Neural cell (in vitro differentiated cells): ENCODE data around the gene MMP7. TPM values are rescaled to one million over a fixed set of nuclear protein-coding genes. Genes with fewer than 3 reads are reported as not detected.

Source experiments
- H2AFZ ChIP-seq: fragments of 200-600, 300-800 bp; sonication (generic), shearing (Covaris generic); 2 replicates; pipeline ENCODE4 v1.6.0; 2014; ENCODE audit warnings: low read depth, mild to moderate bottlenecking, antibody characterized with exemption, low read length, moderate library complexity
- H3F3A ChIP-seq: fragments of 200-600 bp; shearing (Covaris generic); 2 replicates; pipeline ENCODE4 v1.6.1; 2016; ENCODE audit warnings: mild to moderate bottlenecking, moderate library complexity, mixed read lengths, antibody characterized with exemption, low read length; ENCODE audit not compliant: insufficient read depth, poor library complexity, severe bottlenecking
- H3K27ac ChIP-seq: fragments of 200-600, 300-800 bp; sonication (generic), shearing (Covaris generic); 2 replicates; pipeline ENCODE4 v1.5.1; 2014; ENCODE audit warnings: mild to moderate bottlenecking, low read length, moderate library complexity
- H3K27me3 ChIP-seq: fragments of 300-800, 200-600 bp; sonication (generic), shearing (Covaris generic); 2 replicates; pipeline ENCODE4 v1.6.0; 2014; ENCODE audit warnings: mild to moderate bottlenecking, low read depth, low read length, moderate library complexity; ENCODE audit not compliant: insufficient read depth
- H3K36me3 ChIP-seq: fragments of 300-800, 200-600 bp; sonication (generic), shearing (Covaris generic); 2 replicates; pipeline ENCODE4 v1.5.1; 2014; ENCODE audit warnings: mild to moderate bottlenecking, antibody characterized with exemption, low read length, moderate library complexity; ENCODE audit not compliant: insufficient read depth
- H3K4me2 ChIP-seq: fragments of 300-800, 200-600 bp; sonication (generic), shearing (Covaris generic); 2 replicates; pipeline ENCODE4 v1.6.0; 2014; ENCODE audit warnings: mild to moderate bottlenecking, low read length
- H3K4me3 ChIP-seq: fragments of 300-800, 200-600 bp; sonication (generic), shearing (Covaris generic); 2 replicates; pipeline ENCODE4 v1.5.1; 2014; ENCODE audit warnings: mild to moderate bottlenecking, low read length, moderate library complexity
- H3K79me2 ChIP-seq: fragments of 200-600 bp; shearing (Covaris generic); replicated peaks from 2 replicates; pipeline ENCODE4 v1.6.0; 2014; ENCODE audit warnings: mild to moderate bottlenecking, low read length, moderate library complexity; ENCODE audit not compliant: insufficient read depth
- H3K9ac ChIP-seq: fragments of 300-800, 200-600 bp; sonication (generic), shearing (Covaris generic); 2 replicates; pipeline ENCODE4 v1.6.1; 2016; ENCODE audit warnings: mild to moderate bottlenecking, low read length, mixed read lengths
- H3K9me2 ChIP-seq: fragments of 200-600 bp; shearing (Covaris generic); 2 replicates; pipeline ENCODE4 v1.6.1; 2016; ENCODE audit warnings: mild to moderate bottlenecking, low read length, mixed read lengths; ENCODE audit not compliant: insufficient read depth
- H3K9me3 ChIP-seq: fragments of 200-600, 300-800 bp; sonication (generic), shearing (Covaris generic); 2 replicates; pipeline ENCODE4 v1.6.1; 2016; ENCODE audit warnings: mild to moderate bottlenecking, mixed run types, low read length, moderate library complexity, mixed read lengths
- H4K20me1 ChIP-seq: fragments of 200-600 bp; shearing (Covaris generic); 2 replicates; pipeline ENCODE4 v1.6.1; 2016; ENCODE audit warnings: mild to moderate bottlenecking, mixed run types; ENCODE audit not compliant: insufficient read depth
- CTCF ChIP-seq: fragments of 450-650 bp; IDR thresholded peaks from 2 replicates; pipeline ENCODE4 v1.5.1; 2014; ENCODE audit warnings: antibody characterized with exemption, mild to moderate bottlenecking, moderate library complexity; ENCODE audit not compliant: poor library complexity, severe bottlenecking
- EP300 ChIP-seq: fragments of 450-650 bp; conservative IDR thresholded peaks from 2 replicates; pipeline ENCODE4 v1.6.1; 2014; ENCODE audit warnings: antibody characterized with exemption, mild to moderate bottlenecking, moderate library complexity; ENCODE audit not compliant: poor library complexity, severe bottlenecking
- EZH2 ChIP-seq: fragments of 200-600, 300-800 bp; shearing (Covaris generic), sonication (generic); IDR thresholded peaks from 2 replicates; pipeline ENCODE4 v1.6.1; 2014; ENCODE audit warnings: antibody characterized with exemption, low read length, borderline replicate concordance, mild to moderate bottlenecking; ENCODE audit not compliant: insufficient read depth, poor library complexity, severe bottlenecking
- MXI1 ChIP-seq: fragments of 450-650 bp; conservative IDR thresholded peaks from 2 replicates; pipeline ENCODE4 v1.6.1; 2014; ENCODE audit warnings: antibody characterized with exemption, mild to moderate bottlenecking; ENCODE audit not compliant: poor library complexity, severe bottlenecking
- POLR2AphosphoS5 ChIP-seq: IDR thresholded peaks from 2 replicates; pipeline ENCODE4 v1.6.1; 2012
- RAD21 ChIP-seq: fragments of 450-650 bp; conservative IDR thresholded peaks from 2 replicates; pipeline ENCODE4 v1.6.1; 2014; ENCODE audit warnings: antibody characterized with exemption, mild to moderate bottlenecking, moderate library complexity
- REST ChIP-seq: IDR thresholded peaks from 2 replicates; pipeline ENCODE4 v1.6.1; 2012; ENCODE audit warnings: borderline replicate concordance
- SMC3 ChIP-seq: fragments of 450-650 bp; conservative IDR thresholded peaks from 2 replicates; pipeline ENCODE4 v1.6.1; 2014; ENCODE audit warnings: antibody characterized with exemption, mild to moderate bottlenecking, moderate library complexity; ENCODE audit not compliant: poor library complexity
- TAF1 ChIP-seq: IDR thresholded peaks from 2 replicates; pipeline ENCODE4 v1.6.1; 2012; ENCODE audit warnings: low read depth
- polyA plus RNA-seq: library from polyadenylated mRNA; depleted of rRNA; stranded (reverse); fragments of >200 nt; gene quantifications from 2 replicates; pipeline ENCODE4 v1.2.3, GENCODE V29; 2014

Gene MMP7
- polyA plus RNA-seq, 1 donor from 2014 or later, result not detected

- TF ChIP-seq EP300, result no peak
- TF ChIP-seq TAF1, result no peak
- TF ChIP-seq RAD21, result no peak
- no peak for TF ChIP-seq POLR2AphosphoS5
- no peak for TF ChIP-seq CTCF
- TF ChIP-seq MXI1, result no peak
- no peak for TF ChIP-seq REST
- no peak for TF ChIP-seq EZH2
- H3K79me2 ChIP-seq, result no peaks in the 10 kb centered on the region
- H3F3A ChIP-seq, result no peaks in the 10 kb centered on the region
Measured at GRCh38 chr11:102568851-102569250, 38.3 kb upstream of the MMP7 start.

GRCh38 chr11:102566112-102566511 is 35.6 kb upstream of the MMP7 start:
- Histone ChIP-seq H3F3A (no peaks in the 10 kb centered on the region), H3K4me3 (no peak overlapping the region), H3K79me2 (no peaks in the 10 kb centered on the region), H3K36me3 (no peaks in the 10 kb centered on the region), H3K27ac (no peak overlapping the region), H4K20me1 (no peaks in the 10 kb centered on the region), H3K9me2 (no peaks in the 10 kb centered on the region), H3K9me3 (peaks cover 3% of the 10 kb centered on the region), H3K4me2 (no peak overlapping the region), H3K9ac (no peak overlapping the region), H3K27me3 (no peaks in the 10 kb centered on the region), H2AFZ (no peak overlapping the region)
- TF ChIP-seq RAD21 (no peak), CTCF (no peak), EP300 (no peak), POLR2AphosphoS5 (no peak), EZH2 (no peak), TAF1 (no peak), REST (no peak), SMC3 (no peak)

More at GRCh38 chr11:102568851-102569250, 38.3 kb upstream of the MMP7 start:
- Histone ChIP-seq H3K9ac (no peak overlapping the region), H3K27me3 (no peaks in the 10 kb centered on the region), H3K36me3 (no peaks in the 10 kb centered on the region), H4K20me1 (no peaks in the 10 kb centered on the region), H3K9me3 (peaks cover 3% of the 10 kb centered on the region), H3K4me2 (no peak overlapping the region), H3K27ac (no peak overlapping the region), H3K9me2 (no peaks in the 10 kb centered on the region), H2AFZ (no peak overlapping the region), H3K4me3 (no peak overlapping the region)
